Panc1 (cell line): ENCODE measurements around the gene GFRA1. TPM values are rescaled to one million over a fixed set of nuclear protein-coding genes. Genes with fewer than 3 reads are reported as not detected.

ENCODE experiments used
- ATAC-seq: fragments of 200-7000 bp; cut with Tn5 transposase; 2 replicates; pipeline ENCODE4 v1.9.1; 2020; ENCODE audit warnings: mild to moderate bottlenecking, moderate library complexity
- BruUV-seq: library from RNA; stranded (reverse); fragments of 400-500 nt; replicated peaks from 2 replicates; lab custom pipeline; 2021; lab: Mats Ljungman, UMichigan
- CTCF ChIA-PET: fragments of 300-600 bp; sonication (Branson Sonifier 250); formaldehyde crosslinking; loops from one replicate; lab custom pipeline; 2022; ENCODE audit warnings: antibody characterized with exemption; lab: Charles Lee
- POLR2A ChIA-PET: fragments of 300-600 bp; sonication (Branson Sonifier 250); formaldehyde crosslinking; loops from one replicate; lab custom pipeline; 2022; ENCODE audit warnings: antibody characterized with exemption; lab: Charles Lee
- DNase-seq: peaks from one replicate; pipeline ENCODE4 v3.0.0-alpha.2; 2010; ENCODE audit warnings: low read depth, low spot score
- H3K27ac ChIP-seq: 2 replicates; pipeline ENCODE4 v1.5.1; 2011; ENCODE audit warnings: mild to moderate bottlenecking, low read length, inconsistent platforms
- H3K27me3 ChIP-seq: fragments of 200-500 bp; sonication (Bioruptor generic); 2 replicates; pipeline ENCODE4 v1.6.0; 2014; ENCODE audit warnings: low read length, inconsistent platforms; ENCODE audit not compliant: control insufficient read depth, insufficient read depth
- H3K36me3 ChIP-seq: fragments of 200-500 bp; sonication (Bioruptor generic); 2 replicates; pipeline ENCODE4 v1.5.1; 2014; ENCODE audit warnings: inconsistent platforms, mild to moderate bottlenecking, low read length, moderate library complexity; ENCODE audit not compliant: control insufficient read depth, insufficient read depth
- H3K4me1 ChIP-seq: 2 replicates; pipeline ENCODE4 v1.5.1; 2011; ENCODE audit warnings: inconsistent platforms, mild to moderate bottlenecking, low read length, moderate library complexity; ENCODE audit not compliant: control insufficient read depth, insufficient read depth
- H3K4me3 ChIP-seq, 2 experiments: 2 replicates each; pipeline ENCODE4 v1.5.1; 2011 to 2012; ENCODE audit warnings: low read depth in 2 of 2, low read length in 2 of 2, mild to moderate bottlenecking in 2 of 2, inconsistent platforms in 1 of 2, moderate library complexity in 1 of 2
- H3K9me3 ChIP-seq: fragments of 200-500 bp; sonication (Bioruptor generic); 2 replicates; pipeline ENCODE4 v1.5.1; 2014; ENCODE audit warnings: low read depth, mild to moderate bottlenecking, inconsistent platforms, low read length, moderate library complexity; ENCODE audit not compliant: control insufficient read depth, insufficient read depth
- POLR2AphosphoS5 ChIP-seq: IDR thresholded peaks from 2 replicates; pipeline ENCODE4 v1.6.1; 2012; ENCODE audit warnings: mild to moderate bottlenecking, low read depth, low read length, moderate library complexity
- SIN3A ChIP-seq: IDR thresholded peaks from 2 replicates; pipeline ENCODE4 v1.6.1; 2012; ENCODE audit warnings: low read depth, mild to moderate bottlenecking, low read length, moderate library complexity, borderline replicate concordance; ENCODE audit not compliant: insufficient read depth
- TCF7L2 ChIP-seq: IDR thresholded peaks from 2 replicates; pipeline ENCODE4 v1.6.1; 2011; ENCODE audit warnings: mild to moderate bottlenecking, low read depth, low read length, inconsistent platforms
- in situ Hi-C: cut with HindIII; loops from 2 replicates; pipeline ENCODE4 v1.10.0; 2016; ENCODE audit warnings: low sequenced_read_pairs, low pct_unique_long_range_greater_than_20kb
- intact Hi-C: fragments of 100-400 bp; cut with micrococcal nuclease; formaldehyde crosslinking; loops from one replicate; pipeline ENCODE4 v1.10.0; 2022; ENCODE audit not compliant: unreplicated experiment
- total RNA-seq: library from RNA; stranded (reverse); gene quantifications from one replicate; pipeline ENCODE4 v1.2.1, GENCODE V29; 2021; ENCODE audit not compliant: unreplicated experiment
- TF ChIP-seq, protein P1 (sequence below), 2 experiments: IDR thresholded peaks; 2 replicates each; pipeline ENCODE4 v1.6.1; 2011 to 2012; ENCODE audit warnings: low read depth in 2 of 2, control low read depth in 1 of 2, low read length in 1 of 2, mild to moderate bottlenecking in 1 of 2, moderate library complexity in 1 of 2; ENCODE audit not compliant: insufficient read depth in 1 of 2
- TF ChIP-seq, protein P2 (sequence below): fragments of 450-650 bp; IDR thresholded peaks from 2 replicates; pipeline ENCODE4 v1.5.1; 2017; ENCODE audit warnings: mild to moderate bottlenecking

GFRA1 gene
- total RNA-seq, 1 experiment from 2014 or later, result 0.10 TPM

DNA sequence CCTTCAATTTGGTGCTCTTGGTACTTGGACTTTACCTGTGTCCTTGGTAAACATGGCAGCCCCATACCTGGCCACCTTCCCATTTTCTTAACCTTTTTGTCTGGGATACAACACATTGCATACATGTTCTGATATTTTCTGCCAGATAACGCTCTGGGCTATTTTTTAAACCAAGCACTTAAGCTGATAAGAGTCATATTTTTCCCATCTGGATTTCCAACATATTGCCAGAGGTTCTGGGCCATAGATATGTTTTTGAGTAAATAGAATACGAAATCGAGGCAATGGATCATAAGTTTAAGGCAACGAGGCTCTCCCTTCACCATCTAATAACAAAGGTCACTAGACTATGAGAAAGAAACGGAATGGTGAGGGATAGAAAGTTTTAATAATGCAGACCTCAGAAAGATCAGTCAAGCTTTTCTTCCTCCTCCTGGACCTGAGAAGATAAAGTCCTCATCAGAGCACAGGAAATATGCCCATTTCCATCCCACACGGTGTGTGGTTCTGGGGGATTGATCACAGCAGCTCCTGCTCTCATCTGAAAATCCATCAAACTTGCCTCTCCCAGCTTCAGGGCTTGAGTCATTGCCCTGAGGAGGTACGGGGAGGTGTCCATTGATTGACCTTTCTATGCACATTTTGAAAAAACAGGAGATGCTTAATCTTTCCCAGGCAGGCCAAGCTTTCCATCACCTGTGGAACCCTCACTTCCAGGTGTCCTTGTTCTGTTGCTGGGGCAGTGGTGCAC lies 257.2 kb downstream of the GFRA1 start:
- CTCF ChIA-PET, result no interaction called here

DNA sequence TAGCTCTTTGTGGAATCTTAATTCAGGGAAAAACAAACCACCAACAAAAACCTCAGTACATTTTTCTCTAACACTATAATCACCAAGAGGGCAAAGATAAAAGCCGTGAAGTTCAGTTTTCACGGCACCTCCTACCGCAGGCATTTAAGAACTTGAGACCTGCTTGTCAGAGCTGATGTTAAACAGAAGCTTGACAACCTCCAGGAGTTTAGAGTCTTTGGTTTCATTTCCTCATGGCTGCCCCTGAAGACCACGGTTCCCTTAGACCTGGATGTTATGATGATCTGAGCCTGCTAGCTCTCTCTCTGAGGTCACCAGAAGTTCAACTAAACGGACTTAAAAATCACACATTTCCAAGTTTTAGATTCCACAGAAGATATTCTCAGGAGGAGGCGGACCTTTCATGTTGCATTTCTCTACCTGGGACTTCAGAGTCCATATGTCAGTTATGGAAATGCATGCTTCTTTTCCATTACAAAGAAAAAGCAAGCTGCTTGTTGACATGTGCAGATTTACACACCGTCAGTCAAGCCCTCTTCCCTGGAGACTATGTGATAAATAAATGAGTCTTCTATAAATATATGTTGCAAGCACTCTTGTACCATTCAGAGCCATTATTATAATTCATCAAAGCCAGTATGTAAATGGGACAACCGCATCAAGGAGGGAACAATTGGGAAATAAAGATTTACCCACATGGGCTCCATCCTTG lies 258.0 kb downstream of the GFRA1 start:
- Histone ChIP-seq H3K36me3 (no peaks in the 10 kb centered on the region), H3K27me3 (no peaks in the 10 kb centered on the region), H3K4me1 (no peaks in the 10 kb centered on the region), H3K9me3 (no peaks in the 10 kb centered on the region), H3K4me3 (no peak overlapping the region), H3K27ac (no peak overlapping the region)
- in situ Hi-C loops, result no loop called here
- ChIA-PET POLR2A (interaction anchor here (0.6 kb wide), 1 partner anchor 285 kb away, joined by 5 read pairs; no protein-coding TSS in a partner anchor), CTCF (no interaction called here)
- ATAC-seq (no peak), DNase-seq (no peak)
- no peak for TF ChIP-seq TCF7L2
- BruUV-seq, result no TSS peak
- intact Hi-C loops, result no loop called here

More for the DNA sequence above, 257.2 kb downstream of the GFRA1 start:
- TF ChIP-seq SIN3A, result no peak
- TF ChIP-seq, protein P1, sequence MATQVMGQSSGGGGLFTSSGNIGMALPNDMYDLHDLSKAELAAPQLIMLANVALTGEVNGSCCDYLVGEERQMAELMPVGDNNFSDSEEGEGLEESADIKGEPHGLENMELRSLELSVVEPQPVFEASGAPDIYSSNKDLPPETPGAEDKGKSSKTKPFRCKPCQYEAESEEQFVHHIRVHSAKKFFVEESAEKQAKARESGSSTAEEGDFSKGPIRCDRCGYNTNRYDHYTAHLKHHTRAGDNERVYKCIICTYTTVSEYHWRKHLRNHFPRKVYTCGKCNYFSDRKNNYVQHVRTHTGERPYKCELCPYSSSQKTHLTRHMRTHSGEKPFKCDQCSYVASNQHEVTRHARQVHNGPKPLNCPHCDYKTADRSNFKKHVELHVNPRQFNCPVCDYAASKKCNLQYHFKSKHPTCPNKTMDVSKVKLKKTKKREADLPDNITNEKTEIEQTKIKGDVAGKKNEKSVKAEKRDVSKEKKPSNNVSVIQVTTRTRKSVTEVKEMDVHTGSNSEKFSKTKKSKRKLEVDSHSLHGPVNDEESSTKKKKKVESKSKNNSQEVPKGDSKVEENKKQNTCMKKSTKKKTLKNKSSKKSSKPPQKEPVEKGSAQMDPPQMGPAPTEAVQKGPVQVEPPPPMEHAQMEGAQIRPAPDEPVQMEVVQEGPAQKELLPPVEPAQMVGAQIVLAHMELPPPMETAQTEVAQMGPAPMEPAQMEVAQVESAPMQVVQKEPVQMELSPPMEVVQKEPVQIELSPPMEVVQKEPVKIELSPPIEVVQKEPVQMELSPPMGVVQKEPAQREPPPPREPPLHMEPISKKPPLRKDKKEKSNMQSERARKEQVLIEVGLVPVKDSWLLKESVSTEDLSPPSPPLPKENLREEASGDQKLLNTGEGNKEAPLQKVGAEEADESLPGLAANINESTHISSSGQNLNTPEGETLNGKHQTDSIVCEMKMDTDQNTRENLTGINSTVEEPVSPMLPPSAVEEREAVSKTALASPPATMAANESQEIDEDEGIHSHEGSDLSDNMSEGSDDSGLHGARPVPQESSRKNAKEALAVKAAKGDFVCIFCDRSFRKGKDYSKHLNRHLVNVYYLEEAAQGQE (IDR thresholded peaks at IDR 0.05; ENCODE audit: insufficient read depth in 1 of 2, low read depth in 2 of 2, low read length in 1 of 2), result no peak
- TF ChIP-seq, protein P2, sequence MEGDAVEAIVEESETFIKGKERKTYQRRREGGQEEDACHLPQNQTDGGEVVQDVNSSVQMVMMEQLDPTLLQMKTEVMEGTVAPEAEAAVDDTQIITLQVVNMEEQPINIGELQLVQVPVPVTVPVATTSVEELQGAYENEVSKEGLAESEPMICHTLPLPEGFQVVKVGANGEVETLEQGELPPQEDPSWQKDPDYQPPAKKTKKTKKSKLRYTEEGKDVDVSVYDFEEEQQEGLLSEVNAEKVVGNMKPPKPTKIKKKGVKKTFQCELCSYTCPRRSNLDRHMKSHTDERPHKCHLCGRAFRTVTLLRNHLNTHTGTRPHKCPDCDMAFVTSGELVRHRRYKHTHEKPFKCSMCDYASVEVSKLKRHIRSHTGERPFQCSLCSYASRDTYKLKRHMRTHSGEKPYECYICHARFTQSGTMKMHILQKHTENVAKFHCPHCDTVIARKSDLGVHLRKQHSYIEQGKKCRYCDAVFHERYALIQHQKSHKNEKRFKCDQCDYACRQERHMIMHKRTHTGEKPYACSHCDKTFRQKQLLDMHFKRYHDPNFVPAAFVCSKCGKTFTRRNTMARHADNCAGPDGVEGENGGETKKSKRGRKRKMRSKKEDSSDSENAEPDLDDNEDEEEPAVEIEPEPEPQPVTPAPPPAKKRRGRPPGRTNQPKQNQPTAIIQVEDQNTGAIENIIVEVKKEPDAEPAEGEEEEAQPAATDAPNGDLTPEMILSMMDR, result no peak
- TF ChIP-seq POLR2AphosphoS5, result no peak
- TF ChIP-seq TCF7L2, result no peak
- H3K4me1 ChIP-seq, result no peaks in the 10 kb centered on the region
- in situ Hi-C loops (no loop called here), intact Hi-C loops (no loop called here)
- BruUV-seq, result no TSS peak
- H3K27me3 ChIP-seq, result no peaks in the 10 kb centered on the region
- no peaks in the 10 kb centered on the region for H3K36me3 ChIP-seq
- no peak overlapping the region for H3K27ac ChIP-seq
- DNase-seq (no peak), ATAC-seq (no peak)
- no peak overlapping the region for H3K4me3 ChIP-seq
- no peaks in the 10 kb centered on the region for H3K9me3 ChIP-seq
- POLR2A ChIA-PET, result no interaction called here

DNA sequence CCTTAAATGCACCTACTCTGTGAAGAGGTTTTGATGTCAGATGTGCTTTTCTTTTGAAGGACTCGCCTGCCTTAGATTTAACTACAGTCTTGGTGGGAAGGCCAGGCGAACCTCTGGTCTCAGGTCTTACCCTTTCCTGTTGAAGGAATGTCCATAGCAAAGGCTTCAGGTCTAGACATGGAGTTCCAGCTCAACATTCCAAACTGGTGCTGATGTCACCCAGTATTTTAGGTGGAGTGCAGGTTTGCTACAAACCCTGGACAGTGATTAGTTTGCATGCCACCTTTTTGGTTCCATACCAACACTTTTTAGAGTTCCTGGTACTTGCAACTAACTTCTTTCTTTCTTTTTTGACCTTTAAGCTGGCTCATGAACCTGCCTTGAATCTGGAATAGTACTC lies 258.7 kb downstream of the GFRA1 start:
- in situ Hi-C loops (no loop called here), intact Hi-C loops (no loop called here)
- BruUV-seq, result no TSS peak
- ATAC-seq, result no peak
- Histone ChIP-seq H3K4me3 (no peak overlapping the region), H3K9me3 (no peaks in the 10 kb centered on the region), H3K27me3 (no peaks in the 10 kb centered on the region), H3K36me3 (no peaks in the 10 kb centered on the region), H3K4me1 (no peaks in the 10 kb centered on the region), H3K27ac (no peak overlapping the region)
- ChIA-PET POLR2A (no interaction called here), CTCF (no interaction called here)
- TF ChIP-seq TCF7L2, result no peak
- no peak for DNase-seq
